ENCODE measurements around the gene ZC3H15.

ZC3H15 gene

DNA sequence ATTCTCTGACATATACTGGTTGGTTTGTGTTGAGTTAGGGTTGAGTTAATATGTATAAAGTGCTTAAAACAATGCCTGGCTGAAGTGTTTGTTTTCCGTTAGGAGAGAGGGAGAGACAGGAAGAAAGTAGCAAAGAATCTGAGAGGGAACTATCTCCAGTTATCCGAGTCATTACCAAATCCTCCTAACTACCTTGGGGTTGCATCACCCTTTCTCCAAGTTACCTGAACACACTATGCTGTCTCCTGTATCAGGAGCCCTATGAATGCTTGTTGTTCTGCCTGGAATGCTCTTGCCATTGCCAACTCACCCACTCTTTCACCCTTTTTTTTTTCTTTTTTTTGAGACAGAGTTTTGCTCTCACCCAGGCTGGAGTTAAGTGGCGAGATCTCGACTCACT, 55.9 kb downstream of the ZC3H15 start:
- no peak for DNase-seq (ENCODE audit: low read depth in 2 of 2)

DNA sequence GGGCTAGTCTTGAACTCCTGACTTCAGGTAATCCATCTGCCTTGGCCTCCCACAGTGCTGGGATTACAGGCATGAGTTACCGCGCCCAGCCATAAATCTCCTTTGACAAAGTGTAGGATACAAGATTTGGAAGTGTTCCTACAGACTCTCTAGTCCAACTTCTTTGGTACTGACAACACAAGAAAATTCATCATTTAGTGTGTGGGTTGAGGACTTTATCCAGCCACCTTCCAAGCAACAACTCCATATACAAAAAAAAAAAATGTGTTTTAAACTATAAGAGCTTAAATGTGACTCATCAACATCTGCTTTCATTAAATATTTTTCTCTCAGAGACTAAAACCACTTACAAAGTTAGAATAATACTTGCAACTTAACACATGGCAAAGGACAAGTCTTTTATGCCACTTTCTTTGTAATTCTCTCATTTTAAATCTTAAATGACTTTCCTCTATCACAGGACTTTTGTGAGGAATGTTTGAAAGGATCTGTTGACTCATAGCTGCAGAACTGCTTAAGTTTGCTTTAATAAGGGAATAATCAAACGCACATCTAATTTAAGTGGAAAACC, 57.6 kb downstream of the ZC3H15 start:
- DNase-seq (ENCODE audit: low read depth in 2 of 2), result no peak

DNA sequence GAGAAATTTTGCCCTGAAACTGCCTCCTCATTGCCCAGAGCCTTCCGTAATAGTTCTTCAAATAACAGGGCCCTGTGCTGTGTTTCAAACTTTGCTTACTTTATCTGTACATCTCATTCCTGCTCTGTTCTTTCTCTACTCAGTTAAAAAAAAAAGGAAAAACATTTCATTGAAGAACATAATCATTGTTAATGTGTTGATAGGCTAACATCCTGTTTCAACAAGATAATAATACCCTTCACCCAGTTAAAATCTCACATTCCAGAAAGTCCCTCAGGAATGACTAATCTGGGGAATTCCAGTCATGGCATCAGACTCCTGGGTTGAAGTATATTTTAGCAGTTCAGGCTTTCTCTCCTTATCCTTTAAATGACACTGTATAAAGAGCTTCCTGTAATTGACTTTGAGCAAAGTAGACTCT, 58.2 kb downstream of the ZC3H15 start:
- DNase-seq (ENCODE audit: low read depth in 2 of 2), result no peak

DNA sequence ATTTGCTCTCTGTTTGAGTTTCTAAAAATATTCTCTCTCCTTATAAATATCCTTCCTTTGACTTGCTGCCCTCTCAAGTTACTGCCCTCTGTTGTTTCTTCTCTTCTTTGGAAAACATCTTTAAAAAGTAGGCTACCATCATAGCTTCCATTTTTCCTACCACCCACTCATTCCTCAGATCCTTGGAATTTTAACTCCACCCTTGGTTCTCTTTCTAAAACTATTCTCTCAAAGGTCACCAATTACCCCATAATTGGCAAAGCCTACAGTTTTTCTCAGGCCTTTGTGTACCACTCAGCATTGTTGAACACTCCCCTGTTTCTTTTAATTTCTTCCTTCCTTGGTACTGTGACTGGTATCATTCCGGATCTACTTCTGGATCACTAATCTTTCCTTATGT, 60.8 kb downstream of the ZC3H15 start:
- no peak for DNase-seq (ENCODE audit: low read depth in 2 of 2)

DNA sequence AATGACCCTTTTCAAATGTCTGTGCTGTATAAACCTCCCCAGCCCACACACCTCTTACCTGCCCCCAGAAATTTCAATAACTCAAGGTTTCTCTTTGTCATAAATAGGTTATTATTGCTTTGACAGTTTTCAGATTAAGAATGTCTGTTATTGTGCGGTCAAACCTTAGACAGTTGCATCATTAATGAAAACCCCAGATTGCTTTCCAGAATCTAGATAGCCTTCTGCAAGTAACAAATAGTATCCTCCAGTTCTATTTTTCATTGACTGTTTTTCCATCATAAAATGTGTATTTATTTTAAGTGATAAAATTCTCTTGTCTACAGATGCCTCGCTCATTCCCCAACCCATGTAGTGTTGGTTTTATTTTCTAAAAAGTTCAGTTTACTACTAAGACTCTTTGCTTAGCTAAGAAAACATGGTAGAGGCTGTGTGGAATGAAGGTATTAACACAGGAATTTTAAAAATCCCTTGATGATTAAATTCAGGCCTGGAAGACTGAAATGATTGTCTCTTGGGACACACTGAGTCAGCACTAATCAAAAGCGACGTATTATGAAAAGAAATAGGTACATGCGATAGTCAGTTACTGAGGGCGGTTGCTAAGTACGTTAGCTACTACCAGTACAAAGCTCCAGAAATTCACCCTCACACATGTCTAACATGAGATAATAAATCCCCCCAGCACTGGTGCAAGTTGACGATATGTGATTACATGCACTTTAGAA, 65.4 kb downstream of the ZC3H15 start:
- no peak for DNase-seq (ENCODE audit: low read depth in 2 of 2)

DNA sequence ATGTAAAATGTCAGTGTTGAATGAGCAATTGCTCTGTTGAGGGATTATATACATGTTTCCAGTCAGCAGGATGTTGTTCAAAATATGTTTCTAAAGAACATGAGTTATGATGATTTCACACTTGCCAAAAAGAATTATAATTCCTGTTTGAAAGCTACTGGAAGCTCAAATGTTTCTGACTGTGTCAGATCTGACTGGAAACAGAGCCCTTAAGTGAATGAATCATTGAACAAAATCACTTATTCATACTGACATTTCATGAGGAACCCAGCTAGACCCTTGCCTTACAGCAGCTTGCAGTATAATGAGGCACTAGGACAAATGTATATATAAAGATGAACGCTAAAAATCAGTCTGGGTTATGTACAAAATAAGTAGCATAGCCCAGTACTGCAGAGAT, 68.4 kb downstream of the ZC3H15 start:
- DNase-seq (ENCODE audit: low read depth in 2 of 2), result no peak

DNA sequence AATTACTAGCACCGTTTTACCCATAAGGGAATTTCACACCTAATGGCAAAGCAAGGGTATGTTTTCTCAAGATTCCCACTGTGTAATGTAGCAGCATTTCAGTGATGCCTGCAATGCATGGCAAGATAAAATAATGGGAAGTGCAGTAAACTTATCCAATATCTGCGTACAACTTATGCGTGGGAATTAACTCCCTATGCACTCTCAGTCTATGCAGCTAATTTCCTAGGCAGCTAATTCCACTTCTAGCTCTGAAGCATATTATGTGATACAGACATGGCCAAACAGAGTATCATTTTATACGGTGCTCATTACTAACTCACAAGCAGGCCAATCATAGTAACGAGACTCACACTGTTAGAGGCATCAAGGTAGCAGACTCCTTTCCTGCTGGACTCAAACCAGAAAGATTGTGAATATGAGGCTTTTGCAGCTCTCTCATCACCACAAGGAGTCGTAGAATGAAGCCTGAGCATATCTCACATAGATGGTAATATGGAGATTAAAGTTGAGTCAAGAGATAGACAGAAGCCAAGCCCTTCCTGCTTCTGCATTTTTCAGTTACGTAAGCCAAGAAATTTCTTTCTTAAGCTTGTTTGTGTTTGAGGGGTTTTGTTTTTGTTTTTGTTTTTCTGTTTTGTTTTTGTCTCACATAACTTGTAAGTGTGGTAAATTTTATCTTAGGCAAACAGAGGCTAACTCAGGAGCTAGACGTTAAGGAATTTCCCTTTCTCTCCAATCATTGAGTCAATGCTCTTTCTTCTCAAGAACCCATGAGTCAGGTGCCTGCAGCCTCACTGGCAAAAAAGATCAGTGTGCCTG, 69.0 kb downstream of the ZC3H15 start:
- DNase-seq (ENCODE audit: low read depth in 2 of 2), result no peak

DNA sequence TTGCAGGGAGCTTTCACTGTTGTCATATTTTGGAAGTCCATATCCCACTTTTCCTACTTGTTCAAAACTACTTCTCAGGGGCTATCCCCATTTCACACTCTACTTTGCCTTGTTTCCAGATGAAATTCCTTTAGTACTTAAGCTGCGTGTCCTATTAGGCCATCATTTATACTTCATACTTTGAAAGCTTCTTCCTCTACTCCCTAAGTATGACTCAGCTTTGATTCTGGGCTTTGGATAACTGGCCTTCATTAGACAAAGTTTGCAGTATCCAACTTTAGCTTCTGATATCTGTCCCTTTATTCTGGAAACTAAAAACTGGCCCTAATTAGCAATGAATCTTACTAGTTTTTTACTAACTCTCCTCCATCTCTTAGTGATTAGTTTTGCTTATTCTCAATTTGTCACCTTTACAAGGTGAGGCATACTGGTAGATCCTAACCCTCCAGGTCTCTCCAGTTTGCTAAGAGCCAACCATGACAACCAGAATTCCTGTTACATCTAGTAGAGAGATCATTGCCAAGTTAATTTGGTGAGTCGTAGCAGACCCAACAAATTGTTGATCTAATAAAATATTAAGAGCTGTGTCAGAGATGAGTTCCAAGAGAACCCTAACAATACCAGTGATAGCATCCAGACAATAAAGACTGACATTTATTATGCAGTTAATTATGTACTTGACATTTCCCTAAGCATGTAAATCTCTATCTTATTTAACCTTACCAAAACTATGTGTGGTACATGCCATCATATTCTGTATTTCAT, 72.6 kb downstream of the ZC3H15 start:
- DNase-seq (ENCODE audit: low read depth in 2 of 2), result no peak

All from stimulated activated CD8-positive, alpha-beta memory T cell treated with anti-CD3 and anti-CD28 coated beads, Interleukin-15, amount 100 ng/mL, for 4 hours (primary cell).